Uterus (tissue), 4 donors: ENCODE data around the gene BCAS3. TPM values are rescaled to one million over a fixed set of nuclear protein-coding genes. Genes with fewer than 3 reads are reported as not detected.
"Not testable (repeated sequence)": the region's sequence is repeated elsewhere in the genome, so short reads cannot be mapped to it uniquely, and the experiment has no call there.

Experiments used
- DNase-seq, 2 donors: peaks; one replicate each; pipeline ENCODE4 v3.0.0-alpha.2; 2019 to 2020
- H3K27ac ChIP-seq, 2 donors: fragments of 200-600 bp; sonication (generic); 1 replicate in 1 of 2; 2 replicates in 1 of 2; pipeline ENCODE4 v1.5.1; 2016 to 2018
- H3K27me3 ChIP-seq, 2 donors: fragments of 200-600 bp; sonication (generic); one replicate each; pipeline ENCODE4 v1.5.1; 2018 to 2019; ENCODE audit warnings: control low read depth in 1 of 2
- H3K36me3 ChIP-seq, 2 donors: fragments of 200-600 bp; sonication (generic); one replicate each; pipeline ENCODE4 v1.5.1; 2019; ENCODE audit warnings: control low read depth in 1 of 2
- H3K4me1 ChIP-seq, 2 donors: fragments of 200-600 bp; sonication (generic); one replicate each; pipeline ENCODE4 v1.5.1; 2018 to 2019; ENCODE audit warnings: control low read depth in 1 of 2
- H3K4me3 ChIP-seq, 2 donors: fragments of 200-600 bp; sonication (generic); 1 replicate in 1 of 2; 2 replicates in 1 of 2; pipeline ENCODE4 v1.5.1; 2018 to 2019; ENCODE audit warnings: mild to moderate bottlenecking in 1 of 2
- H3K9me3 ChIP-seq, 2 donors: fragments of 200-600 bp; sonication (generic); one replicate each; pipeline ENCODE4 v1.5.1; 2019; ENCODE audit warnings: control low read depth in 1 of 2
- CTCF ChIP-seq, 4 experiments: fragments of 200-600 bp in 2 of 4; fragments of 450-650 bp in 2 of 4; sonication (generic) in 2 of 4; IDR thresholded peaks; one replicate each; pipeline ENCODE4 v1.5.1; 2016 to 2019; ENCODE audit warnings: antibody characterized with exemption in 4 of 4, mild to moderate bottlenecking in 2 of 4, moderate library complexity in 1 of 4
- POLR2A ChIP-seq, 2 donors: fragments of 450-650 bp; IDR thresholded peaks; one replicate each; pipeline ENCODE4 v1.6.1; 2016; ENCODE audit warnings: antibody characterized with exemption in 2 of 2, mild to moderate bottlenecking in 1 of 2, moderate library complexity in 1 of 2
- intact Hi-C: fragments of 100-400 bp; cut with DNase I; formaldehyde crosslinking; loops from one replicate; pipeline ENCODE4 v1.15.1; 2023; ENCODE audit warnings: low total_unique reads
- total RNA-seq, 4 donors: library from RNA; depleted of rRNA in 3 of 4; stranded (reverse); fragments of >200 nt in 3 of 4; gene quantifications; one replicate each; pipeline versions ENCODE4 v1.1.0 to v1.2.4, GENCODE V29; 2014 to 2023
- donor health status: DM: yes; HTN: yes; CAD: no.

The BCAS3 gene
- total RNA-seq, 4 donors from 2014 or later, result 42.6 to 147 (median 83.7) TPM

GRCh38 chr17:60766778-60767190, 89.1 kb downstream of the BCAS3 start:
- Histone ChIP-seq H3K4me3 (no peak overlapping the region), H3K4me1 (no peaks in the 10 kb centered on the region), H3K27ac (no peak overlapping the region), H3K27me3 (no peaks in the 10 kb centered on the region), H3K9me3 (no peaks in the 10 kb centered on the region), H3K36me3 (no peaks in the 10 kb centered on the region)
- TF ChIP-seq POLR2A (IDR thresholded peaks at IDR 0.05) (no peak), CTCF (IDR thresholded peaks at IDR 0.05) (no peak)
- DNase-seq, result no peak
- intact Hi-C loops, result no loop called here

- DNase-seq, result no peak
- H3K27ac ChIP-seq, result no peak overlapping the region
- H3K9me3 ChIP-seq, result no peaks in the 10 kb centered on the region
- no peaks in the 10 kb centered on the region for H3K4me1 ChIP-seq
- no peaks in the 10 kb centered on the region for H3K27me3 ChIP-seq
- H3K4me3 ChIP-seq, result no peak overlapping the region
- H3K36me3 ChIP-seq, result no peaks in the 10 kb centered on the region
- intact Hi-C loops, result no loop called here
- no peak for TF ChIP-seq POLR2A (IDR thresholded peaks at IDR 0.05)
- TF ChIP-seq CTCF (IDR thresholded peaks at IDR 0.05), result no peak
These were observed 90.2 kb downstream of the BCAS3 start for GRCh38 chr17:60767744-60768308.

GRCh38 chr17:60769327-60769726, 91.7 kb downstream of the BCAS3 start:
- Histone ChIP-seq H3K9me3 (no peaks in the 10 kb centered on the region), H3K27me3 (no peaks in the 10 kb centered on the region), H3K4me3 (no peak overlapping the region), H3K4me1 (no peaks in the 10 kb centered on the region), H3K27ac (no peak overlapping the region), H3K36me3 (no peaks in the 10 kb centered on the region)
- DNase-seq, result no peak
- TF ChIP-seq POLR2A (IDR thresholded peaks at IDR 0.05), result no peak
- TF ChIP-seq CTCF (IDR thresholded peaks at IDR 0.05), result no peak
- intact Hi-C loops, result no loop called here

GRCh38 chr17:60770946-60771422, 93.3 kb downstream of the BCAS3 start:
- H3K36me3 ChIP-seq, result no peaks in the 10 kb centered on the region
- no peaks in the 10 kb centered on the region for H3K27me3 ChIP-seq
- H3K27ac ChIP-seq, result no peak overlapping the region
- intact Hi-C loops, result no loop called here
- no peak for TF ChIP-seq CTCF (IDR thresholded peaks at IDR 0.05)
- no peak for TF ChIP-seq POLR2A (IDR thresholded peaks at IDR 0.05)
- H3K9me3 ChIP-seq, result no peaks in the 10 kb centered on the region
- H3K4me3 ChIP-seq, result no peak overlapping the region
- DNase-seq, result no peak
- H3K4me1 ChIP-seq, result no peaks in the 10 kb centered on the region

- H3K4me1 ChIP-seq, intact Hi-C loops, H3K27ac ChIP-seq, DNase-seq, H3K4me3 ChIP-seq, H3K27me3 ChIP-seq, H3K9me3 ChIP-seq, H3K36me3 ChIP-seq: not testable (repeated sequence)
These were observed 94.0 kb downstream of the BCAS3 start for GRCh38 chr17:60771621-60772020.

- H3K9me3 ChIP-seq, result no peaks in the 10 kb centered on the region
- H3K27me3 ChIP-seq, result no peaks in the 10 kb centered on the region
- H3K4me1 ChIP-seq, result no peaks in the 10 kb centered on the region
- TF ChIP-seq POLR2A (IDR thresholded peaks at IDR 0.05) (no peak), CTCF (IDR thresholded peaks at IDR 0.05) (no peak)
- intact Hi-C loops, result no loop called here
- no peaks in the 10 kb centered on the region for H3K36me3 ChIP-seq
- H3K27ac ChIP-seq, result no peak overlapping the region
- no peak overlapping the region for H3K4me3 ChIP-seq
- no peak for DNase-seq
These were observed 95.9 kb downstream of the BCAS3 start for GRCh38 chr17:60773552-60773951.
